NCI-H226 (cell line): Measurements from ENCODE around the gene OMP.

ENCODE experiments used
- DNase-seq: peaks from one replicate; pipeline ENCODE4 v3.0.0-alpha.2; 2015

OMP gene

DNA sequence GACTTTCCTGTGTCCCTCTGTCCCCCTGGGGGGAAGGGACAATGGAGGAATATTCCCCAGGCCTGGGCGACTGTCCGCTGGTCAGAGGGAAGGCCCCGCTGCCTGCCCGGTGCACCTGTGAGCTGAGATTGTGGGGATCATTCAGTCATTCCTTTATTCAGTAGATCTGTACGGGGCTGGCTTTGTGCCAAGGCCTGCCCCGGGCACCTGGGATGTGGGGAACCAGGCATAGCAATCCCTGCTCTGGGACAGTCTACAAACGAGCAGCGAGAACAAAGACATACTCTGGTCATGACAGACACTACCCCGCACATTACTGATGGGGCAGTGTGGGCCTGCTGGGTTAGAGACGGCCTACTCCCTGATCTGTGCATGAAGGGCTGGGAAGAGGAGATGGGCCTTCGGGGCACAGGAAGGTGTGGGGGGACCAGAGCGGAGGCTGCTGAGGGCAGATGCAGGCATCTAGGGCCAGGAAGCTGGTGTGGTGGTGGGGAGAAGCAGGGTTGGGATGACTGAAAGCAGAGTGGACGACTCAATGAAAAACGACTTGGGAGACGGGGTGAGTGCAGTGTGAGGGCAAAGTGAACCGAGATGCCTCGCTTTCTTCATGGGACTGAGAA lies 23.6 kb downstream of the OMP start:
- DNase-seq = no peak

DNA sequence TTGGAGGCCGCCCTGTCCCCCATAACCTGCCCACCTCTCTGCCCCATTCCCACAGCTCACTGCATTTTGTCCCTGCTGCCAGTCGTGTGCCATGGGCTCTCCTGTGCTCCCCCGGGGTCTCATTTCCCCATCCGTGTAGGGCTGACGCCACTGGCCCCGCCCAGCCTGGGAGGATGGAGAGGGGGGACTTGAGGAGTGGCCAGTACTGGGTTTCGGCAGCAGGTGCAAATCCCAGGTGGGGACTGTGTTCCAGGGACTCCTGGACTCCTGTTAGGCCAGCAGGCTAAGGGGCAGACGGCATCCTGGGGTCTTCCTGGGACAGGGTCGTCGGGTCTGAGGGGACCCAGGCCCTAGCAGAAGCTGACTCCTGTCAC lies 24.2 kb downstream of the OMP start:
- DNase-seq = no peak

DNA sequence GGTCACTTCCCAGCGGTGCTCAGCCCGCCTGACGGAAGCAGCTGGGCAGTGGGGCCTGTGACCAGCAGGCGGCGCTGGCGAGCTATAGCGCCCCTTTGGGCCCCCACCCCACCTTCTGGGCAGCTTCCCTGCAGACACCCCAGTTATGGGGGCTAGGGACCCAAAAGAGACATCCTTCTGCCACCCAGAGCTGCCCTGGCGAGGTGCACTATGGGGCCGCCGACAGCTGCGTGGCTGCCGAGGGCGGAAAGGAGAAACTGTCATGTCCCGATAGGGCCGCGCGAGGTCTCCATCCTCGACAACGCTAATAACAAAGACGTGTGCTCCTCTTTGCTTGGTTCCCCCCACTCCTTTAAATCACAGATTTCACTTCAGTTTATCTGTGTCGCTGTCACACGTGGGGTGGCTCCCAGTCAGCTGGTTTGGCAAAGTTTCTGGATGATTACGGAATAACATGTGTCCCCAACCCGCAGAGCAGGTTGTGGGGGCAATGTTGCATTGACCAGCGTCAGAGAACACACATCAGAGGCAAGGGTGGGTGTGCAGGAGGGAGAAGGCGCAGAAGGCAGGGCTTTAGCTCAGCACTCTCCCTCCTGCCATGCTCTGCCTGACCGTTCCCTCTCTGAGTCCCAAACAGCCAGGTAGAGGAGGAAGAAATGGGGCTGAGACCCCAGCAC lies 24.7 kb downstream of the OMP start:
- no peak for DNase-seq

DNA sequence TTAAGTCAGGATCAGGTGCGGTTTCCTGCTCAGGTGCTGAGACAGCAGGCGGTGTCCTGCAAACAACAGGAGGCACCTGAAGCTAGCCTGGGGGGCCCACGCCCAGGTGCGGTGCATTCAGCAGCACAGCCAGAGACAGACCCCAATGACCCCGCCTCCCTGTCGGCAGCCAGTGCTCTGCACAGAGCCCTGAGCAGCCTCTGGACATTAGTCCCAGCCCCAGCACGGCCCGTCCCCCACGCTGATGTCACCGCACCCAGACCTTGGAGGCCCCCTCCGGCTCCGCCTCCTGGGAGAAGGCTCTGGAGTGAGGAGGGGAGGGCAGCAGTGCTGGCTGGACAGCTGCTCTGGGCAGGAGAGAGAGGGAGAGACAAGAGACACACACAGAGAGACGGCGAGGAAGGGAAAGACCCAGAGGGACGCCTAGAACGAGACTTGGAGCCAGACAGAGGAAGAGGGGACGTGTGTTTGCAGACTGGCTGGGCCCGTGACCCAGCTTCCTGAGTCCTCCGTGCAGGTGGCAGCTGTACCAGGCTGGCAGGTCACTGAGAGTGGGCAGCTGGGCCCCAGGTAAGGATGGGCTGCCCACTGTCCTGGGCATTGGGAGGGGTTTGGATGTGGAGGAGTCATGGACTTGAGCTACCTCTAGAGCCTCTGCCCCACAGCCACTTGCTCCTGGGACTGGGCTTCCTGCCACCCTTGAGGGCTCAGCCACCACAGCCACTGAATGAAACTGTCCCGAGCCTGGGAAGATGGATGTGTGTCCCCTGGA lies 25.5 kb downstream of the OMP start, which contains the start of gene MYO7A:
Gene MYO7A, plus strand, starts transcription at position 327 of the 772 bp plus-strand sequence. CDS start 2,389 bp downstream, outside the sequence.
- DNase-seq = no peak

DNA sequence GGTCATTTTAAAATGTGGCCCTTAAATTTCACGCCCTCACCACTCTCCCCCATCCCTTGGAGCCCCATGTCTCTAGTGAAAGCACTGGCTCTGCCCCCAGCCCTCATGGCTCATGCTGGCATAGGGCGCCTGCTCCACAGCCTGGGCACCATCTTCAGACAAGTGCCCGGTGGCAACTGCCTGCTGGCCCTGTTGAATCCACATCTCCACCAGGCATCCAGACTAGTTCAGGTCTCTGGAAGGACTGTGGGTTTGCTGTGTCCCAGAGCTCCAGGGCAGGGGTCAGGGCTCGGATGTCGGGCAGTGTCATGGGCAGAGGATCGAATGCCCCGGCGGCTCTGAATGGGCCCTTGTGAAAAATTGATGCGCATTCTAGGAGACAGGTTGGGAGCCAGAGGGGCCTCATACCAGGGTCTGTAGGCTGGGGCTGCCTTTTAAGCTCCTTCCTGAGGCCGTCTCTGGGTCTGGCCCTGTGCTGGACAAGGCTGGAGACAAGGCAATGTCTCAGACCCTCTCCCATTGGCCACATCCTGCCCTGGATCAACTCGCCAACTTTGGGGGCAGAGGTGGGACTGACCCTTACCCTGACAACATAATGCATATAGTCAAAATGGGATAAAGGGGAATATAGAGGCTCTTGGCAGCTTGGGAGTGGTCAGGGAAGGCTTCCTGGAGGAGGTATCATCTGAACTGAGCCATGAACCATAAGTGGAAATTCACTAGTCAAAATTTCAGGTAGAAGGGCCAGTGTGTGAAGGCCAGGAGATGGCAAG lies 26.6 kb downstream of the OMP start:
- DNase-seq = no peak

DNA sequence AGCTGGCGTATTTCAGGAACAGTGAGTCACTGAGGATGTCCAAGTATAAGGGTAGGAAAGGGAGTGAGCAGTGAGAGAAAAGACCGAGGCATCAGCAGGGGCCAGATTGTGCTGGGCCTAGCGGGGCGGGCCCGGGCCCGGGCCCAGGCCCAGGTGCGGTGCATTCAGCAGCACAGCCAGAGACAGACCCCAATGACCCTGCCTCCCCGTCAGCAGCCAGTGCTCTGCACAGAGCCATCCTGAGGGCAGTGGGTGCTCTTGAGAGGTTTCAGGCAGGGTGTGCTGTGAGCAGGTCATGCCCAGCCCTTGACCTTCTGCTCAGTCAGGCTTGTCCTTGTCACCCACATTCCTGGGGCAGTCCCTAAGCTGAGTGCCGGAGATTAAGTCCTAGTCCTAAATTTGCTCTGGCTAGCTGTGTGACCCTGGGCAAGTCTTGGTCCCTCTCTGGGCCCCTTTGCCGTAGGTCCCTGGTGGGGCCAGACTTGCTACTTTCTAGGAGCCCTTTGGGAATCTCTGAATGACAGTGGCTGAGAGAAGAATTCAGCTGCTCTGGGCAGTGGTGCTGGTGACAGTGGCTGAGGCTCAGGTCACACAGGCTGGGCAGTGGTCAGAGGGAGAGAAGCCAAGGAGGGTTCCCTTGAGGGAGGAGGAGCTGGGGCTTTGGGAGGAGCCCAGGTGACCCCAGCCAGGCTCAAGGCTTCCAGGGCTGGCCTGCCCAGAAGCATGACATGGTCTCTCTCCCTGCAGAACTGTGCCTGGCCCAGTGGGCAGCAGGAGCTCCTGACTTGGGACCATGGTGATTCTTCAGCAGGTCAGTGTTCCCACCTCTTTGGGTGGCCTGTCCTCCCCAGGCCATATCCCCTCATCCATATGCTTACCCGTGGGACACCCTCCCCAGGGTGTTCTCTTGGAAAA lies 27.5 kb downstream of the OMP start:
- no peak for DNase-seq

DNA sequence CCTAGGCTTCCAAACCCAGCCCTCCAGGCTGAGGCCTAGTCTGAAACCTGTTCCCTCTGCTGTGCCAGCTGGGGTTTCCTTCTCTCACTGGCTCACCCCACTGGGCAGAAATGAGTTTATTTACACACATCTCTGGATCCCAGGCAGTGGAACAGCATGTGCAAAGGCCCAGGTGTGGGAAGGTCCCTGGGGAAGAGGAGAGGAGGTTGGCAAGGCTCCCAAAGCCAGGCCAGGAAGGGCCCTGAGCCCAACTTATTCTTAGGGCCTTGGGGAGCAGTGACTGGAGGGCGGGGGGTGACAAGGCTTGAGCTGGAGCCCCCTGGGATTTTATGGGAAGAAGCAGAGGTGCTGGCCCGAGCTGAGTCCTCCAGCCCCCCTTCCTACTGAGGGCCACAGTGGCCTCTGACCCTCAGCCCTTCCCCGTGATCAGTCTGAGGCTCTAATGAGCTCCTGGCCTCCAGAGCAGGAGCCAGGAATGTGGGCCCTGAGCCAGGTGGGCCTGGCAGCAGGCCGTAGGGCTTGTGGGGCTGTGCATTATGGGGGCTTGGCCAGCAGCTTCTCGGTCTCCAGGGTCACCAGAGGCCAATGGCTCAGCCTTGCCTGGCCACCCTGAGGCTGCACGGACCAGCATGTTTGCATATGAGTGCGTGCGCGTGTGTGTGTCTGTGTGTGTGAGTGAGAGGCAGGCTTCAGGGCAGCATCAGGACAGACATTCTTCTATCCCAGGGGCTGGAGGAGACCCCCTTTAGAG lies 28.3 kb downstream of the OMP start:
- peak; percentile 33 for DNase-seq

DNA sequence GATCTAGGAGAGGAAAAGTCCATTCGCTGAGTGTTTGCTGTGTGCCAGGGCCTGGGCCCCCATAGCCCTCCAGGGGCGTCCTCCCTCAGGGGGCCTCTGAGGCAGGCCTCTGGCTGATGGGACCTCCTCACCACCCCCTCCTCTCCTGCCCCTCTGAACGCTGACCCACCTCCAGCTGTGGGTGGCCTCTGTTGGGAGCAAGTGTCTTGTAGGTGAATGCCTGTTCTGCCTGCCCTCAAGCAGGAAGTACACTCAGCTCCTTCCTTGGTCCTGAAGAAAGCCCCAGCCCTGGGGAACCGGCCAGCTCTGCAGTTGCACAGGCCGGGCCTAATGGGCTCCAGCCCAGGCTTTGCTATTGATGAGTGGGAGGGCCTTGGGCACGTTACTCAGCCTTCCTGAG lies 28.9 kb downstream of the OMP start:
- DNase-seq = no peak

DNA sequence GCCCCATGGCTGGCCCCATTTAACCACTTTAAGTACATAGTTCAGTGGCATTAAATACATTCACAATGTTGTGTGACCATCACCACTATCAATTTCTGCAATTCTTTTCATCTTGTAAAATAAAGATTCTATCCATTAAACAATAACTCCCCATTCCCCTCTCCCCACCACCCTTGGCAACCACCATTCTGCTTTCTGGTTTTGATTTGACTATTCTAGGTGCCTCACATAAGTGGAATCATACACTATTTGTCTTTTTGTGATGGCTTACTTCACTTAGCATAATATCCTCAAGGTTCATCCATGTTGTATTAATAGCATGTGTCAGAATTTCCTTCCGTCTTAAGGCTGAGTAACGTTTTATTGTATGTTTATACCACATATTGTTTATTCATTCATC lies 32.4 kb downstream of the OMP start:
- no peak for DNase-seq

DNA sequence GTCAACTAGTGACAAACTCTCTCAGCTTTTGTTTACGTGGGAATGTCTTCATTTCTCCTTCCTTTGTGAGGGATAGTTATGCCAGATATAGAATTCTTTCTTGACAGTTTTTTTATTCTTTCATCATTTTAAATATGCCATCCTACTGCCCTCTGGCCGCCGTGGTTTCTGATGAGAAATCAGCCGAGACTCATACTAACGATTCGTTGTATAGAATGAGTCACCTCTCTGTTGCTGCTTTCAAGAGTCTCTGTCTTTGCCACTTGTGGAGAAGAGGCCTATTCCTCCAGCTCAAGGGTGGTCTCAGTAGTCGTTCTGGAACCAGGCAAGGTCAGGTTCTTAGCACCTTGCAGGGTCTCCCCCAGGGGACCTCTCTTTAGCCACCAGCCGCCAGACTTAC lies 33.4 kb downstream of the OMP start:
- peak; percentile 63 for DNase-seq

DNA sequence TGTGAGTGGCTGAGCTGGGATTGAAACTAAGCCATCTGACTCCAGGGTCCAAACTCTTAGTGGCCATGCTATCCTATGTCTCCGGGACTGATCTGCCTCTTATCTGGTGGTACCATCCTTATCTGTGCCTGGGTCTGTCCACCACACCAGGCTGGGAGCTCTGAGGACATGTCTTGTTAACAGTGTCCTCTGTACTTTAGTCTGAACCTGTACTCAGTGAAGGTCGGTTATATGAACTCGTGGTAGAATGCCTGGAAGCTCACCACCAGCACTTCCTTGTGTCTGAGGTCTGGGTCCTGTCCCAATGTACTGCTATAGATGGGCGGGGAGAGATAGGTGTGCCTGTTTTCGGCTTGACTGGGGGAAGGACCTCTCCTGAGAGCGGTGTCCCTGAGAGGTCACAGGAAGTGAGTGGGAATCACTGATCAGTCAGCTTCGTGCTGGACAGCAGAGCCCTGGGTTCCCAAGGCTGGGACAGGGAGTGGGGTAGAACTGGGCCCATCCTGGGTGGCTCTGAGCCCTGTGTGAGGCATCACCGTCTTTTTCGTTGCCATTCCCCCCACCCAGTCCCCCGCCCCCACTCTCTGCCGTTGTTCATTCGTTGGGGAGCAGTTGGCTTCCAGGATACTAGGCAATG lies 34.3 kb downstream of the OMP start:
- DNase-seq = no peak

DNA sequence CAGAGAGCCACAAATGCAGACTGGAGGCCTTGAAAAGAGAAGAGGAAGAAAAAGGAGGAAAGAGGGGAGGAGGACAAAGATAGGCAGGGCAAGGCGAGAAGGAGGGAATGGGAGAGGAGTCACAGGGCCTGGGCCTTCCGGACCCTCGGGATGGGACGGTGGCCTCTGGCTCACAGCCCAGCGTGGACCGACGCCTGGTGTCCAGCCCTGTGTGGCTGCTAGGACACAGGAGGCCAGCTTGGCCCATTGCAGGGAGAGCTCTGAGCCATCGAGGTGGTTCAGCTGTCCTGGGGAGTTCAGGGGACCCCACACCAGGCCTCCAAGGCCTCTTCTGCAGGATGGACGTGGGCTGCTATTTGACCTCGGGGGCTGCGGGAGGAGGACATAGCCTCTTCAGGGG lies 34.8 kb downstream of the OMP start:
- no peak for DNase-seq

DNA sequence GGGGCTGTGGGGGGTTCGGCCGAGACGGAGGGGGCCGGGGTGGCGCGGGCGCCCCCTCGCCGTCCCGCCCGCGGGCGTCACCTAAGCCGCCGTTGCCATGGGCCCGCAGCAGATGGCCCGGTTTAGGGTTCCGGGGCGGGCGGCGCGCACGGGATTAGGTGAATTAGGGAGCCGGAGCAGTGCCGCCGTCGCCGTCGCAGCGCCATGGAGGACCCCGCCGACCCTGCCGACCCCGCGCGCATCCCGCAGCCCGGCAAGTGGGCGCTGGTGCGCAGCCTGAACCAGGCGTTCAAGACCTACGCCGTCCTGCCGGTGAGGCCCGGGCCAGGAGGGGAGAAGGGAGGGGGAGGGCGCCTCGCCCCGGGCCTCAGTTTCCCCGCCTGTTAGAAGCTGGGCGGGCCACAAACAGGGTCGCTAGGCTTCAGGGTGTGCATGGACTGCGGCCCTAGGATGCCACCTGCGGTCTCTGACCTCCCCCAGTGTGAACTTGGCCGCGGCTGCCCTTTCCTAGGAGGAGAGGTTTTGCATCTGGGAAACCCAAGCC lies 35.5 kb downstream of the OMP start:
- DNase-seq = no peak

DNA sequence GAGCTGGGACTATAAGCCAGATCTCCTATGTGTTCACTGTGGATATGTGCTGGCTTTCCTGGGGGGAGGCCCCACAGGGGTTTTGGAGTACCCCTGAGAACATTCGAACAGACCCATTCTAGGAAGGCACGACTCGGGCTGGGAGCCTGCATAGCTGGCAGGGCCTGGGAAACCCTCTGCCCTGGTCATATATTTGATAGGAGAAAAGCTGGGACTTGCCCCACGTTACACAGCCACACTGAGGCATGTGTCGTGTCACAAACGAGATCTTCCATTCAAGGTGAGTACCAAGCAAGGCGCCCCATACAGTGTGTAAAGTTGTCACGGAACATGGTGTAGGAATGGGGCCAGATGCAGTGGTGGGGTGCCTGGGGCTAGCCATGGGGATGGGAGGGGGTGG lies 36.6 kb downstream of the OMP start:
- no peak for DNase-seq

DNA sequence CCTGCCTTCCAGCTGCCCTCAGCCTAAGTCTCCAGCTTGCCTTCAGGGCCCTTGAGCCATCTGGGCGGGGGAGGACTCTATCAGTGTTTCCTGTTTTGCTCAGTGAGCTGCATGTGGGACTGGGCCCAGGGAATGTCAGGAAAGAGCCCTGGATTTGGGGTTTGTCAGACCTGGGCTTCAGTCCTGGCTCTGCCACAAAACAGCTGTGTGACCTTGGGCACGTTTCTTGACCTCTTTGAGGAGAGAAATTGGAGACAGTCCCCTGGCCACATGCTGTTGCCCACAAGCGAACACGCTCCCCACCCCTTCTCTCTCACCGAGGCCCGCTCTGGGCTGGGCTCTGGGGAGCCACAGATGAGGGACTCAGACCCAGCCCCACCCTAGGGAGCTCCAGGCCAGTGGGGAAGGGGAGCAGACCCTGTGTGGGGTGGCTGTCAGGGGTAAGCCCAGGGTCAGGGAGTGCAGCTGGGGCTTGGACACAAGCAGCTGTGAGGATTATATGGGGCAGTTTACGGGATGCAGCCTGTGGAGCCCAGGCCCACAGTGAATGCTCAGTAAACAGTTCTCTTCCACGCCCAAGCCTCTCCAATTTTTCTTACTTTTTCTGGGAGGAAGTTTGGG lies 37.7 kb downstream of the OMP start:
- DNase-seq = peak; percentile 76

DNA sequence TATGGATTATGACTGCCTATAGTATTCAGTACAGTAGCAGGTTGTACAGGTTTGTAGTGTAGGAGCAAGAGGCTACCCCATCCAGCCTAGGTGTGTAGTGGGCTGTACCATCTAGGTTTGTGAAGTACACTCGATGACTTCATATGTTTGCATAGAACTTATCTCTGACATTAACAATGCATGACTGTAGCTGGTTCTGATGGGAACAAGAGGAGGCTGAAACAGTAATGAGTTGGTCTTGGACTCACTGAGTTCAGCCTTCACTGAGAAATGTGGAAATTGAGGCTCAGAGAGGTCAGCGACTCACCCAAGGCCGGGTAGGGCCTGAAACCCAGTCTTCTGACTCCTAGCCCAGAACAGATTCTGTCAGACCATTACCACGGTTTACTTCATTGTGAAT lies 38.4 kb downstream of the OMP start:
- DNase-seq = peak; percentile 84

DNA sequence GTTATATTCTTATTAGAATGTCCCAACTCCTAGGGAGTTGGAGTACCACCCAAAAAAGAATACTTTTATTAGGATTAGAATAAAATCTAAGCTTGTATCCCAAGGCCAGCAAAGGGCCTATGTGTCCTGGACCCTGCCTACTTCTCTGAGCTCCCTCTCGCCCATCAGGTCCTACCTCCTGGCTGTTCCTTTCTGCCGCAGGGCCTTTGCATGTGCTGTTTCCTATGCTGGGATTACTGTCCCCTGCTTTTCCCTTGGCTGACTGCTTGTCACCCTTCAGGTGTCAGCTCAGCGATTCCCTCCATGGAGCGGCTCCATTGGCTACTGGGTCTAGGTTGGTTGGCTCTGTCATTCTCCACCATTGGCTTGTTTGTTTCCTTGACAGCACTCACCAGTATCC lies 38.8 kb downstream of the OMP start:
- no peak for DNase-seq

DNA sequence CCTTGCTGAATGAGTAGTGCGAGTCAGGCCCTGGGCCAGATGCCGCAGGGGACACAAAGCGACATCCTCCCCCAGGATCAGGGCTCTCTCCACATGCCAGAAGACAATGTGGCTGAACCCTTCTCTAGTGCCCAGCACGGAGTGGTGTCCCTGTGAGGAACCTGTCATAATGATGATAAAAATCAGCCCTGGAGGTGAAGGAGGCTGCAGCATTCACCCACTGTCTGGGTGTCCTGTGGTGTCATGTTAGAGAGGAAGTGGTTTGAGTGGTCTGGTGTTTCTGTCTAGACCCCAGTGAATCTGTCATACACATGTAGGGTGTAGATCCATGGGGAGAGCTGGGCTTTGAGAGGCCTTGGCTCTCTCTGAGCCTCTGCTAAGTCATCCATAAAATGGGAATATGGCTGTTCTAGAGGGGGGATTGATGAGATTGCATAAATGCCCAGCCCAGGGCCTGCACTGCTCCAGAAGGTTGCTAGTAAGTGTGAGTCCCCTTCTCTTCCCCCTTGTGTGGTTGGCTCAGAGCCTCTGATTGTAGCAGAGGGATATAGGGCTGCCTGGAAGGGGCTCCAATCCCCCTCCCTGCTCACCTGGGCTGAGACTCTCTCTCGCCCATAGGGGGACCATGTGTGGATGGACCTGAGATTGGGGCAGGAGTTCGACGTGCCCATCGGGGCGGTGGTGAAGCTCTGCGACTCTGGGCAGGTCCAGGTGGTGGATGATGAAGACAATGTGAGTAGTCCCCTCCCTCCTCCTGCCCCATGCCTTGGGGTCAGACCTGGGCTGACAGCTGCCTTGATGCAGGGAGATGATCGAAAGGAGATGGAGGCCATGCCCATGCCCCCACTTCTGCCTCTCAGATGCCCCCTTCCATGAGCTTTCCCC lies 39.7 kb downstream of the OMP start:
- DNase-seq = no peak

DNA sequence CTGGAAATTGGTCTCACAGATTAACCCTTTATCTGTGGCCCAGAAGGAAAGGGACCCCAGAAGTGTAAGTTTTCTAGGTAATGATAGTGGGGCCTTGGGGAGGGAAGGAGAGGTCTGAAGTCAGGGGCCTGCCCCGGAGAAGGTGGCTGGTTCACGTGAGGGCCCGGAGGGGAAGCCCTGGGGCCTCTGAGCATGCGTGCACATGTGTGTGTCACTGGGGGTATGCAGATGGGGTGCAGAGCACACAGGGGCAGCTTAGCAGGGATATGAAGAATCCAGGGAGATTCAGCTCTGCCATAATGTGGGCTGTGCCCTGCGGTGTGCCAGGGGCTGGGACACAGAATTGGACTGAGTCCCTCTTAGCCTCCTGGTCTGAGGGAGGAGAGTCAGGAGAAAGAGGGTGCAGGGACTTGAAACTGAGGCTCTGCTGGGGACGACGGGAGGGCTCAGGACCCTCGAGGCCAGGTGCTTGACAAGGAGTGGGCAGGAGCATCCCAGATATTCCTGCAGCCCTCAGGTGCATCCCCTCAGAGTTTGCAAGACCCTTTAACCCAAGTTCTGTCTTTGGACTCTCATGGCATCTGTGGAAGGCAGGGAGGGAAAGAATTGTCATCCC lies 40.9 kb downstream of the OMP start:
- no peak for DNase-seq
